HFF-Myc (cell line): ENCODE data around the gene EYS.

Experiments used
- DNase-seq: peaks from one replicate; pipeline ENCODE4 v3.0.0-alpha.2; 2011; ENCODE audit warnings: low read depth; ENCODE audit errors: extremely low read depth
- H3K4me3 ChIP-seq: replicated peaks from 2 replicates; pipeline ENCODE4 v1.5.1; 2011; ENCODE audit warnings: low read depth, mild to moderate bottlenecking, control low read depth, low read length
- CTCF ChIP-seq: IDR thresholded peaks from 2 replicates; pipeline ENCODE4 v1.5.1; 2012; ENCODE audit warnings: mild to moderate bottlenecking, low read depth, low read length, control low read depth; ENCODE audit errors: missing control alignments

The EYS gene

DNA sequence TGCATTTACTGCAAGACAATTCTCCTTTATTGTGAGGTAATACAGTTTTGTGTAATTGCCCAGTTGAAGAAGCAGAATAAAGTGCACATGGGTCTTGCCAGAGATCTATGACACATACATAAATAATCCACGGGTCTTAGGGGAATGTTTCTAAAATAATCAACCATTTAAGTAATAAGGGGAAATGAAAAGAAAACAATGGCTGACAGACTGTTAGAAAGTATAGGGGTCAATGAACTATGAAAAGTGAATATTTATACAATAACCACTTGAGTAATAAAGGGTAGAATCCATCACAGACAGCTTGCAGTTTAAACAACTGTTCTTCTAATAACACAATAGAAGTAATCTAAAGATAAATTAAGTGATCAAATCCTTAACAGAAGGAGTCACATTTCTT lies 477.2 kb downstream of the EYS start:
- TF ChIP-seq CTCF: no peak
- no peak for DNase-seq
- H3K4me3 ChIP-seq: no peak overlapping the region

DNA sequence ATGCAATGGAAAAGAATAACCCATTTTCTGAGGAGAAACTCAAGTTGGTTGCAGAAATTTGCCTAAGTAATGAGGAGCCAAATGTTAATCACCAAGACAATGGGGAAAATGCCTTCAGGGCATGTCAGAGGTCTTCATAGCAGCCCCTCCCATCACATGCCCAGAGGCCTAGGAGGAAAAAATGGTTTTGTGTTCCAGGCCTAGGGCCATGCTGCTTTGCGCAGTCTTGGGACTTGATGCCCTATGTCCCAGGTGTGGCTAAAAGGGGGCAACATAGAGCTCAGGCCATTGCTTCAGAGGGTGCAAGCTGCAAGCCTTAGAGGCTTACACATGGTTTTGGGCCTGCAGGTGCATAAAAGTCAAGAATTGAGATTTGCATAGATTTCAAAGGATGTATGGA lies 485.9 kb downstream of the EYS start:
- TF ChIP-seq CTCF: no peak
- no peak overlapping the region for H3K4me3 ChIP-seq
- DNase-seq: no peak

DNA sequence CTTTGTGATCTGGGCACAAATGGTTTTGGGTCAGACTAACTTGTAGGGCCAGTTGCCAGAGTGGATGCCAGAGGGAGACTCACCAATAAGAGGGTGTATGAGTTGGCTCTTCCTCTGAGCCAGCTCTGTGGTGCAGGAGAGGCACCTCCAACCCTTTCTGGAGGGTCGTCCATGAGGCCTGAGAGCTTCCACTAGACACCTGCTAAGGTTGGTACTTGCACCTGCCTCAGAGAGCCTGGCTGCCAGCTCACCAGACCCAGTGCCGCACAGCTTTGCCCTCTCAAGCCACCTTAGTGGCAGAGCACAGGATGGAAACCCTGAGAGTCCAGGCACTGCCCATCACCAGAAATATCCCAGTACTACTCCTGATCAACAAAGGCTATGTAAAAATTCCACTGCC lies 504.3 kb downstream of the EYS start:
- TF ChIP-seq CTCF: no peak
- DNase-seq: no peak
- no peak overlapping the region for H3K4me3 ChIP-seq

DNA sequence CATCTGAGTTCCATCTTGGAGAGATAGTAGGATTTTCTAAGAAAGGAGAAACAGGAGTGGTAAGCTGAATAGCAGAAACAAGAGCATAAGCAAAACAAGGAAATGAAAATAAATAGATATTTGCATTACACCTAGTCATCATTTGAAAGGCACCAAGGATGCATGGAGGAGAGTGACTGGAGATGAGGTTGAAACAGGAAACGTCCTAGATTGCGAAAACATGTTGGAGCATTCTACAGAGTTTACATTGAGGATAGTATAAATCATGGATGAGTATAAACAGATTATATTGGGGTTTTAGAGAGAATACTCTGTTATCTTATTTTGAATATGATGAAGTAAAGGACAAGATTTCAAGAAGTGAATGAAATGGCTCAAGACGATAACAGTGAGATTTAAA lies 507.3 kb downstream of the EYS start:
- no peak for TF ChIP-seq CTCF
- H3K4me3 ChIP-seq: no peak overlapping the region
- no peak for DNase-seq

DNA sequence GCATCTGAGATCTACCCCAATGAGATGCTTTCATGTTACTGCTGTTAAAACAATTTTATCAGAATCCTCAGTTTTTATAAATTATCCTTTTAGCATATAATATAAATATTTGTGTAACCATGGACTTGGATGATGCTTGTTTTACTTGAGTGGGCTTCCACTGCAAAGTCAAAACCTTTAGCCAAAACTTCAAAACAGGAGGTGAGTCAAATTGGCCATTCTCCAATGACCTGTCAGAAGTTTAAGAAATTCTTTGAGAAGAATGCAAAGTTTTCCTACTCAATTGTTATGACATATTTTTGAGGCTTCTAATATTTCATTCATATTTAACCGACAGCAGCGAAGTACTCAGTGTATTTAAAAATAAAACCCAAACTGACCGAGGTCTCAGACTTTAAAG lies 507.9 kb downstream of the EYS start:
- DNase-seq: no peak
- no peak for TF ChIP-seq CTCF
- no peak overlapping the region for H3K4me3 ChIP-seq

DNA sequence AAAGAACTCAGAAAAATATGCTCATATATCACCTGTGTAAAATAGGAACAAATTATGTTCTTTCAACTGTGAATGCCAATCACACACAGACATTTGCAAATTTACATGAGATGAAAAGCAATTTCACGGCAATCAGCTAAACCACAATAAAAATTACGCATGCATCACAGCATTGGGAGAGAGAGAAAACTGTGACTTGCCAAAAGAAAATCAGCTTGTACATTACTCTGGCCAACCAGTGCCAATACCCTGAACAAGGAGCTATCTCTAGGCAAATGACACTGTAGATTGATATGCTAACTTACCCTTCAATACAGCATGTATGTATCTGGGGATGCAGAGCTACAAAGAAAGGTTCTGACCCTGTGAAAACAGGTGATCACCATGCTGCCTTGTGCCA lies 515.6 kb downstream of the EYS start:
- DNase-seq: no peak
- no peak overlapping the region for H3K4me3 ChIP-seq
- TF ChIP-seq CTCF: no peak

DNA sequence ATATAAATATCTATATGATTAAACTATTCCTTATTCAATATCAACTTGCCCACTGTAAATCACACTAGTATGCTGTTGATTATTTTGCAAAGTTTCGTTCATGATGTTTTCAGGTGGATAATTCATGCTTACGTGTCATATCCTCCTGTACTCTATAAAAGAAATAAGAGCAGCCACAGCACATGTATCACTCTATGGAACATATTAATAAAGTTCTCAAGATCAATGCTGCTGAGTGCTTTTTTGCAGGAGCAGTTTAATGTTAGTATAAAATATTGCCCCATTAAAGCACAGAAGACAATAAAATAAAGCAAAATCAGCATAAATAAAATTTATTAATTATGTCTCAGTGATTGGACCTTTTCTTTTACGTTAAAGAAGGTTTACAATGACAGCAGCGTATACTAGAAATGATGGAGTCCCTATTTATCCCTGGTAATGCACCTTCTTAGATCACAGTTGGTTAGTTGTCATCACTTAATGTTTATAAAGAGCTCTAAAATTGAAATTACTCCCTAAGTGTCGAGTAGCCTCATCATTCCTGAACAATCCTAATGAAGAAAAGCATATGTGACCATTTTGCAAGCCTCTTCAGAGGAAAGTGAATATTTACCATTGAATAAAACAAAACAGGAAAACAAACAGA lies 517.7 kb downstream of the EYS start:
- no peak overlapping the region for H3K4me3 ChIP-seq
- no peak for TF ChIP-seq CTCF
- no peak for DNase-seq
